Fibroblast of upper back skin (primary cell): ENCODE results near the gene HDAC1.

ENCODE experiments used
- DNase-seq: peaks from one replicate; pipeline ENCODE4 v3.0.0-alpha.2; 2013

Gene HDAC1

GRCh38 chr1:32377541-32378220 is 85.8 kb downstream of the HDAC1 start:
- DNase-seq = no peak

- no peak for DNase-seq
Observed at GRCh38 chr1:32380057-32380456, 88.2 kb downstream of the HDAC1 start.
